HepG2 (cell line): Measurements from ENCODE around the gene BCAS1. TPM values are rescaled to one million over a fixed set of nuclear protein-coding genes. Genes with fewer than 3 reads are reported as not detected.

Experiments
- ATAC-seq: fragments of 200-7000 bp; cut with Tn5 transposase; 3 replicates; pipeline ENCODE4 v1.9.1; 2020; ENCODE audit warnings: mild to moderate bottlenecking, moderate library complexity
- BruUV-seq: library from RNA; stranded (reverse); fragments of 400-500 nt; replicated peaks from 2 replicates; lab custom pipeline; 2021; lab: Mats Ljungman, UMichigan
- CTCF ChIA-PET: fragments of 300-600 bp; formaldehyde crosslinking; extraction: SDS; loops from one replicate; lab custom pipeline; 2021; ENCODE audit warnings: low total read pairs, inconsistent platforms, low intra/inter-chr PET ratio; lab: Yijun Ruan, JAX
- POLR2A ChIA-PET: fragments of 350-600 bp; sonication (Branson Sonifier 250); formaldehyde crosslinking; loops from one replicate; lab custom pipeline; 2020; ENCODE audit warnings: antibody characterized with exemption, inconsistent platforms; lab: Yijun Ruan, JAX
- DNase-seq: peaks from one replicate; pipeline ENCODE4 v3.0.0-alpha.2; 2015; ENCODE audit warnings: low spot score
- FAIRE-seq: peaks from 3 replicates; lab custom pipeline; 2011; peaks lifted over from hg19 to GRCh38; lab: Jason Lieb, UNC
- H2AFZ ChIP-seq: one replicate; pipeline ENCODE4 v1.6.1; 2011; ENCODE audit warnings: low read length, inconsistent platforms
- H3K27ac ChIP-seq: fragments of 300-600 bp; 3 replicates; pipeline ENCODE4 v1.8.0; 2011; ENCODE audit warnings: mixed run types, mild to moderate bottlenecking, mixed read lengths, low read length, inconsistent platforms; ENCODE audit not compliant: insufficient read depth; ENCODE audit errors: extremely low read length
- H3K27me3 ChIP-seq, 2 experiments: fragments of 200-600 bp in 1 of 2; 2 replicates in 1 of 2; 3 replicates in 1 of 2; pipeline versions ENCODE4 v1.6.0 to v1.8.0; 2011; ENCODE audit warnings: low read length in 2 of 2, mild to moderate bottlenecking in 2 of 2, moderate library complexity in 2 of 2, inconsistent platforms in 1 of 2; ENCODE audit not compliant: insufficient read depth in 2 of 2, control insufficient read depth in 1 of 2
- H3K36me3 ChIP-seq, 2 experiments: fragments of 200-600 bp in 1 of 2; replicated peaks in 1 of 2; 2 replicates in 1 of 2; 3 replicates in 1 of 2; pipeline versions ENCODE4 v1.5.1 to v1.8.0; 2011; ENCODE audit warnings: low read length in 2 of 2, inconsistent platforms in 1 of 2; ENCODE audit not compliant: insufficient read depth in 2 of 2, control insufficient read depth in 1 of 2
- H3K4me1 ChIP-seq: 2 replicates; pipeline ENCODE4 v1.5.1; 2012; ENCODE audit warnings: low read length, inconsistent platforms; ENCODE audit not compliant: insufficient read depth
- H3K4me2 ChIP-seq: 2 replicates; pipeline ENCODE4 v1.6.0; 2011; ENCODE audit warnings: low read depth, low read length, inconsistent platforms
- H3K4me3 ChIP-seq, 3 experiments: fragments of 200-600 bp in 1 of 3; sonication (generic), shearing (Covaris generic) in 1 of 3; replicated peaks in 1 of 3; 2 replicates each; pipeline ENCODE4 v1.5.1; 2011 to 2016; ENCODE audit warnings: low read length in 3 of 3, inconsistent platforms in 2 of 3, low read depth in 2 of 3, mild to moderate bottlenecking in 2 of 3, control low read depth in 1 of 3, mixed read lengths in 1 of 3; ENCODE audit not compliant: insufficient read depth in 1 of 3
- H3K79me2 ChIP-seq: one replicate; pipeline ENCODE4 v1.6.1; 2011; ENCODE audit warnings: low read length, inconsistent platforms; ENCODE audit not compliant: insufficient read depth
- H3K9ac ChIP-seq: 2 replicates; pipeline ENCODE4 v1.6.0; 2011; ENCODE audit warnings: mild to moderate bottlenecking, low read depth, low read length, inconsistent platforms; ENCODE audit not compliant: insufficient read depth
- H3K9me3 ChIP-seq: 2 replicates; pipeline ENCODE4 v1.5.1; 2012; ENCODE audit warnings: mild to moderate bottlenecking, low read length
- H4K20me1 ChIP-seq: 2 replicates; pipeline ENCODE4 v1.6.0; 2011; ENCODE audit warnings: inconsistent platforms, mild to moderate bottlenecking, low read length, moderate library complexity; ENCODE audit not compliant: insufficient read depth
- DMTF1 ChIP-seq: sonication (generic); formaldehyde crosslinking; IDR thresholded peaks from 2 replicates; pipeline ENCODE4 v1.4.0; 2020; ENCODE audit warnings: mild to moderate bottlenecking, missing genetic modification reagents
- ELF3 ChIP-seq: IDR thresholded peaks from 2 replicates; pipeline ENCODE4 v1.6.1; 2016; ENCODE audit warnings: missing genetic modification reagents, missing compliant biosample characterization
- KLF11 ChIP-seq: IDR thresholded peaks from 2 replicates; pipeline ENCODE4 v1.6.1; 2016; ENCODE audit warnings: missing compliant biosample characterization
- NFE2L2 ChIP-seq: fragments of 150-350 bp; IDR thresholded peaks from 2 replicates; pipeline ENCODE4 v1.6.1; 2014; ENCODE audit warnings: low read length
- PHF21A ChIP-seq: sonication (generic); formaldehyde crosslinking; IDR thresholded peaks from 2 replicates; pipeline ENCODE4 v1.5.0; 2020; ENCODE audit warnings: mild to moderate bottlenecking, missing genetic modification reagents
- RBAK ChIP-seq: sonication (generic); formaldehyde crosslinking; IDR thresholded peaks from 2 replicates; pipeline ENCODE4 v1.5.1; 2020; ENCODE audit warnings: mild to moderate bottlenecking, missing genetic modification reagents
- SRF ChIP-seq: IDR thresholded peaks from 2 replicates; pipeline ENCODE4 v1.6.1; 2011; ENCODE audit warnings: mild to moderate bottlenecking, low read depth, low read length, moderate library complexity
- TFAP4 ChIP-seq: sonication (generic); IDR thresholded peaks from 2 replicates; pipeline ENCODE4 v1.6.1; 2016; ENCODE audit warnings: low read depth, borderline replicate concordance
- ZFP90 ChIP-seq: sonication (generic); formaldehyde crosslinking; IDR thresholded peaks from 2 replicates; pipeline ENCODE4 v1.8.0; 2022; ENCODE audit warnings: missing genetic modification reagents, mild to moderate bottlenecking, inconsistent platforms, borderline replicate concordance
- ZKSCAN1 ChIP-seq: fragments of 150-350 bp; IDR thresholded peaks from 2 replicates; pipeline ENCODE4 v1.6.1; 2014; ENCODE audit warnings: low read length
- ZNF362 ChIP-seq: sonication (generic); formaldehyde crosslinking; IDR thresholded peaks from 2 replicates; pipeline ENCODE4 v1.4.0; 2020; ENCODE audit warnings: missing genetic modification reagents, mild to moderate bottlenecking, borderline replicate concordance
- ZNF549 ChIP-seq: sonication (generic); formaldehyde crosslinking; IDR thresholded peaks from 2 replicates; pipeline ENCODE4 v1.5.0; 2020; ENCODE audit warnings: missing genetic modification reagents
- WGBS: methylation state at CpG from one replicate; pipeline ENCODE4 v1.1.6; 2017; ENCODE audit warnings: low lambda C conversion rate; 5-methylcytosine and 5-hydroxymethylcytosine counted together
- in situ Hi-C: cut with HindIII; loops from 2 replicates; pipeline ENCODE4 v1.10.0; 2017; ENCODE audit warnings: low pct_unique_long_range_greater_than_20kb; ENCODE audit not compliant: extremely low pct_ligation_motif_present
- intact Hi-C: fragments of 100-400 bp; cut with micrococcal nuclease; formaldehyde crosslinking; loops from one replicate; pipeline ENCODE4 v1.10.0; 2022; ENCODE audit not compliant: unreplicated experiment
- polyA plus RNA-seq, 8 experiments: library from polyadenylated mRNA; depleted of rRNA in 3 of 8; stranded (reverse) in 7 of 8; unstranded in 1 of 8; fragments of >200 nt; fragmentation: Illumina TruSeq in 4 of 8; extraction: Trizol in 4 of 8; gene quantifications; 2 replicates each; pipeline versions ENCODE4 v1.2.1 to v1.2.3, GENCODE V29; 2011 to 2016; ENCODE audit warnings: low read depth in 4 of 8, missing spikeins in 1 of 8, mixed read lengths in 1 of 8; ENCODE audit not compliant: insufficient read depth in 1 of 8
- total RNA-seq, 5 experiments: library from RNA; depleted of rRNA; stranded (reverse); fragments of >200 nt; fragmentation: Illumina TruSeq; extraction: Trizol; gene quantifications; 2 replicates each; pipeline ENCODE4 v1.2.3, GENCODE V29; 2016; ENCODE audit warnings: low read depth in 1 of 5

Gene BCAS1
- total and polyA plus RNA-seq, 2 of the 13 experiments (the other 11 are each of a cell fraction or from before 2014, with no cell fraction given): 0.55 to 0.91 TPM

- no peak for TF ChIP-seq DMTF1
- TF ChIP-seq PHF21A: peak; percentile 78
- TF ChIP-seq ELF3 (CRISPR knock-in tag): peak; percentile 43
- 0 out of 2 replicates have a peak, but pooled peaks have one; percentile 3 for TF ChIP-seq ZNF362
- peak; percentile 3; the same call in 1 of the 2 replicates for TF ChIP-seq NFE2L2
- 0 out of 2 replicates have a peak, but pooled peaks have one; percentile 47 for TF ChIP-seq KLF11
- TF ChIP-seq ZKSCAN1: peak; percentile 28; the same call in 1 of the 2 replicates
Measured at GRCh38 chr20:53954723-53955658, 115.4 kb downstream of the BCAS1 start (continued).

- H3K9ac ChIP-seq: no peak overlapping the region
- no peak for DNase-seq
- no peak for TF ChIP-seq ZFP90 (CRISPR knock-in tag)
- no peak for TF ChIP-seq RBAK
- no peak for TF ChIP-seq TFAP4
- peak; percentile 94 for TF ChIP-seq SRF
- peak; percentile 92 for TF ChIP-seq ZNF549
- TF ChIP-seq, all 625 proteins: peak for 2
- intact Hi-C loops: no loop called here
- Histone ChIP-seq H3K27me3 (no peaks in the 10 kb centered on the region), H3K79me2 (no peaks in the 10 kb centered on the region), H3K36me3 (no peaks in the 10 kb centered on the region), H2AFZ (no peak overlapping the region), H3K4me2 (no peak overlapping the region), H3K9me3 (peaks cover 8% of the 10 kb centered on the region; the same call in 1 of the 2 replicates), H3K4me1 (peaks cover 49% of the 10 kb centered on the region), H3K4me3 (no peak overlapping the region), H3K27ac (no peak overlapping the region), H4K20me1 (no peaks in the 10 kb centered on the region)
- ChIA-PET CTCF (no interaction called here), POLR2A (no interaction called here)
- in situ Hi-C loops: no loop called here
- ATAC-seq (no peak), FAIRE-seq (no peak)
- no TSS peak for BruUV-seq
- WGBS: 93% methylated on average over 4 of the region's 4 CpGs
Measured at GRCh38 chr20:53952528-53953096, 117.8 kb downstream of the BCAS1 start.
